ENCODE results near the gene CTBP2. TPM values are rescaled to one million over a fixed set of nuclear protein-coding genes. Genes with fewer than 3 reads are reported as not detected.

CTBP2 gene
- total RNA-seq, 1 donor from 2014 or later = 55.2 TPM

GRCh38 chr10:125103466-125103865 lies 56.9 kb downstream of the CTBP2 start:
- Histone ChIP-seq H3K4me1 (peaks cover 9% of the 10 kb centered on the region), H3K4me2 (no peak overlapping the region), H2AFZ (replicated peaks) (no peak overlapping the region), H3K79me2 (ENCODE audit: low read depth) (peaks cover 99% of the 10 kb centered on the region), H3F3A (ENCODE audit: low read depth) (no peaks in the 10 kb centered on the region), H3K27ac (no peak overlapping the region), H3K9me3 (ENCODE audit: low read depth) (peaks cover 4% of the 10 kb centered on the region), H4K20me1 (ENCODE audit: low read depth) (peaks cover 90% of the 10 kb centered on the region), H3K27me3 (no peaks in the 10 kb centered on the region), H3K36me3 (peaks cover 7% of the 10 kb centered on the region), H3K9ac (no peak overlapping the region), H3K4me3 (no peak overlapping the region)
- H3K4me1 Mint-ChIP-seq = peaks cover 50% of the 10 kb centered on the region
- H3K4me3 Mint-ChIP-seq = no peak overlapping the region
- TF ChIP-seq EZH2phosphoT487 (IDR thresholded peaks at IDR 0.05) (no peak), CTCF (IDR thresholded peaks at IDR 0.05) (no peak)
- H3K27ac Mint-ChIP-seq = peak overlapping the region; percentile 63
- no peaks in the 10 kb centered on the region for H3K27me3 Mint-ChIP-seq (ENCODE audit: insufficient read depth, low read depth)
- H3K36me3 Mint-ChIP-seq = peaks cover 37% of the 10 kb centered on the region
- DNase-seq (ENCODE audit: low spot score) = no peak
- H3K9me3 Mint-ChIP-seq = peaks cover 12% of the 10 kb centered on the region

DNA sequence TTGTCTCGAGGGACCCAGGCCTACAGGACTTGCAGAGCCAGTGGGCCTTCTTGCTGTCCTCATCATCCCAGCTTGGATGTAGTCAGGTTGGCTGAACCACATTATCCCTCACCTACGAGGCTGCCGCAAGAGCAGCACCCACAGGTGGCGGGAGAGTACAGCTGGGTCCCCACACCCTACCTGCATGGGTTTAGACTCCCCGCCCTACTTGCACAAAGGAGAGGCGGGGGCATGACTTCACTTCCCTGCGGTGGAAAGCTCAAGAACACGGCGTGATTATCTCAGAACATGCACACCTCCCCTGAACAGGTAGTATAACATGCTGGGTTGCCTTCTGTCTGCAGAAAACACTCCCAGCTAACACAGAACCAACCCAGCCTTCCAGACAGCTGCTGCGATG lies 57.5 kb downstream of the CTBP2 start:
- H3K27me3 Mint-ChIP-seq (ENCODE audit: insufficient read depth, low read depth) = no peaks in the 10 kb centered on the region
- H3K27ac Mint-ChIP-seq = no peak overlapping the region
- peaks cover 50% of the 10 kb centered on the region for H3K4me1 Mint-ChIP-seq
- peaks cover 1% of the 10 kb centered on the region for H3K9me3 ChIP-seq (ENCODE audit: low read depth)
- TF ChIP-seq CTCF (IDR thresholded peaks at IDR 0.05) (no peak), EZH2phosphoT487 (IDR thresholded peaks at IDR 0.05) (no peak), EZH2 (IDR thresholded peaks at IDR 0.05) (no peak)
- no peak overlapping the region for H2AFZ ChIP-seq (replicated peaks)
- no peaks in the 10 kb centered on the region for H3K27me3 ChIP-seq
- H3K36me3 Mint-ChIP-seq = peaks cover 30% of the 10 kb centered on the region
- H3K4me1 ChIP-seq = peaks cover 9% of the 10 kb centered on the region
- H3K9me3 Mint-ChIP-seq = peaks cover 6% of the 10 kb centered on the region
- no peak overlapping the region for H3K4me3 ChIP-seq
- H3K9ac ChIP-seq = no peak overlapping the region
- H3F3A ChIP-seq (ENCODE audit: low read depth) = no peaks in the 10 kb centered on the region
- H3K36me3 ChIP-seq = peaks cover 1% of the 10 kb centered on the region
- peaks cover 96% of the 10 kb centered on the region for H4K20me1 ChIP-seq (ENCODE audit: low read depth)
- no peak overlapping the region for H3K27ac ChIP-seq
- H3K4me2 ChIP-seq = no peak overlapping the region
- H3K4me3 Mint-ChIP-seq = no peak overlapping the region
- H3K79me2 ChIP-seq (ENCODE audit: low read depth) = peaks cover 98% of the 10 kb centered on the region
- DNase-seq (ENCODE audit: low spot score) = no peak

GRCh38 chr10:125102246-125102645 lies 58.1 kb downstream of the CTBP2 start:
- Histone ChIP-seq H3F3A (ENCODE audit: low read depth) (no peaks in the 10 kb centered on the region), H3K27ac (no peak overlapping the region), H3K4me3 (no peak overlapping the region), H3K4me1 (peaks cover 9% of the 10 kb centered on the region), H3K79me2 (ENCODE audit: low read depth) (peaks cover 98% of the 10 kb centered on the region), H3K9ac (no peak overlapping the region), H3K36me3 (no peaks in the 10 kb centered on the region), H3K4me2 (no peak overlapping the region), H4K20me1 (ENCODE audit: low read depth) (peaks cover 98% of the 10 kb centered on the region), H3K9me3 (ENCODE audit: low read depth) (no peaks in the 10 kb centered on the region), H3K27me3 (no peaks in the 10 kb centered on the region), H2AFZ (replicated peaks) (no peak overlapping the region)
- Mint-ChIP-seq H3K4me1 (peaks cover 50% of the 10 kb centered on the region), H3K27me3 (ENCODE audit: insufficient read depth, low read depth) (peaks cover under 1% of the 10 kb centered on the region), H3K4me3 (no peak overlapping the region), H3K36me3 (peaks cover 25% of the 10 kb centered on the region), H3K27ac (no peak overlapping the region), H3K9me3 (peaks cover 2% of the 10 kb centered on the region)
- no peak for DNase-seq (ENCODE audit: low spot score)
- TF ChIP-seq EZH2phosphoT487 (IDR thresholded peaks at IDR 0.05) = no peak

DNA sequence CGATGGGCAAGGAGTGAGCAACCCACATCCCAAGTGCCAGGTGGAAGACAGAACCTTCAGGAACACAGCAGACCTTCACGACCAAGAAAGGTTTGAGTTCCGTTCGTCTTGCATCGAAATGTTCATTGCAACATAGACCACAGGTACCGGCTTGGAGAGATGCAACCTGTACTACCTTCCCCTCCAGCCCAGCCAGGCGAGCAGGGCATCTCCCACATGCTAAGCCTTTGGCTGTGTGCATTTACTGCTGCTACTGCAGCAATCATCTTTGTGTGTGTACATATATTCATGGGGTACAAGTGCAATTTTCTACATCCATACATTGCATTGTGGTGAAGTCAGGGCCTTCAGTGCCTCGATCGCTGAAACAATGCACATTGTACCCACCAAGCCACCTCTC lies 58.8 kb downstream of the CTBP2 start:
- no peaks in the 10 kb centered on the region for H3K9me3 ChIP-seq (ENCODE audit: low read depth)
- no peak overlapping the region for H3K4me2 ChIP-seq
- no peak overlapping the region for H3K4me3 ChIP-seq
- no peak overlapping the region for H3K4me3 Mint-ChIP-seq
- no peak overlapping the region for H3K9ac ChIP-seq
- no peak overlapping the region for H2AFZ ChIP-seq (replicated peaks)
- no peaks in the 10 kb centered on the region for H3K36me3 ChIP-seq
- peak overlapping the region; percentile 8 for H3K27ac Mint-ChIP-seq
- H3K27me3 ChIP-seq = no peaks in the 10 kb centered on the region
- peaks cover 98% of the 10 kb centered on the region for H4K20me1 ChIP-seq (ENCODE audit: low read depth)
- peaks cover 98% of the 10 kb centered on the region for H3K79me2 ChIP-seq (ENCODE audit: low read depth)
- peaks cover 9% of the 10 kb centered on the region for H3K4me1 ChIP-seq
- peaks cover 52% of the 10 kb centered on the region for H3K4me1 Mint-ChIP-seq
- no peak overlapping the region for H3K27ac ChIP-seq
- H3F3A ChIP-seq (ENCODE audit: low read depth) = no peaks in the 10 kb centered on the region
- no peak for DNase-seq (ENCODE audit: low spot score)
- peaks cover 3% of the 10 kb centered on the region for H3K27me3 Mint-ChIP-seq (ENCODE audit: insufficient read depth, low read depth)
- peaks cover 22% of the 10 kb centered on the region for H3K36me3 Mint-ChIP-seq
- TF ChIP-seq EZH2phosphoT487 (IDR thresholded peaks at IDR 0.05) = no peak
- TF ChIP-seq CTCF (IDR thresholded peaks at IDR 0.05) = no peak
- no peak for TF ChIP-seq EZH2 (IDR thresholded peaks at IDR 0.05)
- no peaks in the 10 kb centered on the region for H3K9me3 Mint-ChIP-seq

Measured in neural progenitor cell (in vitro differentiated cells).